ENCODE measurements around the gene GPR42.
A peak's percentile ranks its signal among the peaks of the same experiment; 100 is the strongest.
"Not testable (repeated sequence)": the region's sequence is repeated elsewhere in the genome, so short reads cannot be mapped to it uniquely, and the experiment has no call there.

The GPR42 gene

GRCh38 chr19:35347171-35347929 lies 23.5 kb upstream of the GPR42 start, which contains the start of gene FFAR1:
Gene FFAR1, plus strand, starts transcription at chr19:35347902. Its CDS starts 3,650 bp downstream, at chr19:35351552.
- DNase-seq (ENCODE audit: low spot score): no peak

GRCh38 chr19:35347930-35348298 lies 23.0 kb upstream of the GPR42 start:
- DNase-seq (ENCODE audit: low spot score): no peak

- no peak for DNase-seq (ENCODE audit: low spot score)
These were observed 21.8 kb upstream of the GPR42 start for GRCh38 chr19:35348911-35349611.

- no peak for DNase-seq (ENCODE audit: low spot score)
These were observed 21.0 kb upstream of the GPR42 start for GRCh38 chr19:35349614-35350521.

- DNase-seq (ENCODE audit: low spot score): no peak
These were observed 20.3 kb upstream of the GPR42 start for GRCh38 chr19:35350591-35350990.

GRCh38 chr19:35351411-35352176 lies 19.3 kb upstream of the GPR42 start:
- no peak for DNase-seq (ENCODE audit: low spot score)

GRCh38 chr19:35352177-35352447 lies 18.8 kb upstream of the GPR42 start:
- no peak for DNase-seq (ENCODE audit: low spot score)

GRCh38 chr19:35352448-35353304 lies 18.2 kb upstream of the GPR42 start:
- peak; percentile 61 for DNase-seq (ENCODE audit: low spot score)

- no peak for DNase-seq (ENCODE audit: low spot score)
These were observed 17.2 kb upstream of the GPR42 start for GRCh38 chr19:35353635-35354034.

GRCh38 chr19:35354898-35355297 lies 16.0 kb upstream of the GPR42 start:
- DNase-seq (ENCODE audit: low spot score): no peak

- DNase-seq (ENCODE audit: low spot score): no peak
These were observed 14.9 kb upstream of the GPR42 start for GRCh38 chr19:35355791-35356460.

GRCh38 chr19:35357867-35358573 lies 12.8 kb upstream of the GPR42 start, which contains the start of gene FFAR3:
Gene FFAR3, plus strand, starts transcription at chr19:35358460. Its CDS starts 431 bp downstream, at chr19:35358891.
- DNase-seq (ENCODE audit: low spot score): no peak

GRCh38 chr19:35358834-35359233 lies 12.0 kb upstream of the GPR42 start:
- DNase-seq (ENCODE audit: low spot score): not testable (repeated sequence)

GRCh38 chr19:35359395-35359794 lies 11.5 kb upstream of the GPR42 start:
- not testable (repeated sequence) for DNase-seq (ENCODE audit: low spot score)

GRCh38 chr19:35360081-35360480 lies 10.8 kb upstream of the GPR42 start:
- not testable (repeated sequence) for DNase-seq (ENCODE audit: low spot score)

GRCh38 chr19:35360880-35361420 lies 9.9 kb upstream of the GPR42 start:
- DNase-seq (ENCODE audit: low spot score): no peak

GRCh38 chr19:35362261-35363000 lies 8.4 kb upstream of the GPR42 start:
- no peak for DNase-seq (ENCODE audit: low spot score)

GRCh38 chr19:35363001-35363590 lies 7.8 kb upstream of the GPR42 start:
- DNase-seq (ENCODE audit: low spot score): no peak

All from cerebellar cortex (tissue), 1 donor.